HG02623 (cell line): Measurements from ENCODE around the gene FAM83F.
"Not testable (repeated sequence)": the region's sequence is repeated elsewhere in the genome, so short reads cannot be mapped to it uniquely, and the experiment has no call there.

ENCODE experiments used
- ATAC-seq: cut with Tn5 transposase; IDR thresholded peaks from one replicate; pipeline ENCODE4 v1.9.1; 2021; ENCODE audit warnings: moderate library complexity; ENCODE audit not compliant: unreplicated experiment

The FAM83F gene

DNA sequence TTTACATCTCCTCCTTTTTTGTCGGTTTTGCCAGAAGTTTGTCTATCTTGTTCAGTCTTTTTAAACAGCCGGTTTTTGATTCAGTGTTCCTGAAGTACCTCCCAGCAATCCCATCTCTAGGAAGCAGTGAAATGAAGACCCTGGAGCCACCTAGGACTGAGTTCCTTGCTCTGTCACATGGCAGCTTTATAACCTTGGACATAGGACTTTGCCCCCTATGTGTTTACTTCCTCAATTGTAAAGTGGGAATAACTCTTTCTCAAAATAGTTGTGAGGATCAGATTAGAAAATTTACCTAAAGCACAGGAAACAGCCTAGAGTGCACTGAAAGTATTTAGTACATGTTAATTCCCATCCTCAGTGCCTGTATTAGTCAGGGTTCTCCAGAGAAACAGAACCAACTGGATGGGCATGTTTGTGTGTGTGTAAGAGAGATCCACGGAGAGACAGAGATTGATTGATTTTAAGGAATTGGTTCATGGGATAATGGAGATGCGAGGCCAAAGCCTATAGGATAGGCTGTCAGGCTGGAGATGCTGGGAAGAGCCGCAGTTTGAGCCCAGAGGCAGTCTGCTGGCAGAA is 20.0 kb downstream of the FAM83F start:
- ATAC-seq = no peak

DNA sequence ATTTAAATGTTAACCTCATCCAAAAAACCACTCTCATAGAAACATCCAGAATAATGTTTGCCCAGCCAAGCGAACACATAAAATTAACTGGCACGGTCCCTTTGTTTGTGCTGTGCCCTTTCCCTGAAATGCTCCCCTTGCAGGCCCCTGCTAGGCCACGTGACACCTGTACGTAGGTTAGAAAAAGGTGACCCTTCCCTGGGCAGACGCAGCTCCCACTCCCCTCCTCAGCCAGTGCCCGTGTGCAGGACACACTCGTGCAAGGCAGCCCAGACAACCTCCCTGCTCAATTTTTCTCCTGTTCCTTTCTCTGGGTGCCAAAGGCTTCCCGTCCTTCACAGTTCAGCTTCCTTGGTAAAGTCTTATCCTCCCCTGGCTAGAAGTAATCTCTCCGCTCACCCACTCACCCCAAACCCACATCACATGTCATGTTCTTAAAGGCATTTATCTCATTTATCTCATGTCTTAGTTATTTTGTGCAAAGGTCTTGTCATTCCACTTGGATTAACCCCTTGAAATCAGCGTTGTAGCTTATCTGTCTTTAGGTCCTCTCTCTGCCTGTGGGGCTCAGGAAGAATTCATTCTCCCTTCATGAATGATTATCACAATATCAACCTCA is 20.7 kb downstream of the FAM83F start:
- ATAC-seq = no peak

- no peak for ATAC-seq
Measured at GRCh38 chr22:40018051-40018450, 23.3 kb downstream of the FAM83F start.

DNA sequence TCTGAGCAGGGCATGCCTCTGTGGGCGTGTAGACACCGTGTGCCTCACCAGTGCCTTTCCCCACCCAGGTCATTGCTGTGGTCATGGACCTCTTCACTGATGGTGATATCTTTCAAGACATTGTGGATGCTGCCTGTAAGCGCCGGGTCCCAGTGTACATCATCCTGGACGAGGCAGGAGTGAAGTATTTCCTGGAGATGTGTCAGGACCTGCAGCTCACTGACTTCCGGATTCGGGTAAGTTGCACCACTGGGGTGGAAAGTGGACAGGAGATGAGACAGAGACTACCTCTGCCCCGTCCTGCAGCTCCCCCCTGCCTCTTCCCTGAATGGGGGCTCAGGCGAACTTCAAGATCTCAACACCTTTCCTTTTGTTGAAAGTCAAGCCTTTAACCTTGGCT is 24.3 kb downstream of the FAM83F start:
- no peak for ATAC-seq

DNA sequence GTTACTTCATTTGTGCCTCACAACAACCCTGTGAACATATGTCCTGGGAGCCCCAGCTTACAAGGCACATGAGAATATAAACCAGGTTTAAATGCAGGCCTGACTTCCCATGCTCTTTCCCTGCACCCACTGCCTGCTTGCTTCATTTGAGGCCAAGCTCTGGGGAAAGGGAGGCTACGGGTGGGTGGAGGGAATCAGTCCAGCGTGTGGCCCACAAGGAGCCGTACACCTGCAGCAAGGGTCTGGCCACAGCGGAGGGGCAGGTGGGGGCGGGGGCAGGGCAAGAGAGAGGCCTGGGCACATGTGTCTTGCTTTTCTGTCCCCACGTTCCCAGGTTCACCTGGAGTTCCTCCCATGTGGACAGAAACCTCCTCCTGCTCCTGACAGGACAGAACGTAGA is 26.2 kb downstream of the FAM83F start:
- ATAC-seq = no peak

DNA sequence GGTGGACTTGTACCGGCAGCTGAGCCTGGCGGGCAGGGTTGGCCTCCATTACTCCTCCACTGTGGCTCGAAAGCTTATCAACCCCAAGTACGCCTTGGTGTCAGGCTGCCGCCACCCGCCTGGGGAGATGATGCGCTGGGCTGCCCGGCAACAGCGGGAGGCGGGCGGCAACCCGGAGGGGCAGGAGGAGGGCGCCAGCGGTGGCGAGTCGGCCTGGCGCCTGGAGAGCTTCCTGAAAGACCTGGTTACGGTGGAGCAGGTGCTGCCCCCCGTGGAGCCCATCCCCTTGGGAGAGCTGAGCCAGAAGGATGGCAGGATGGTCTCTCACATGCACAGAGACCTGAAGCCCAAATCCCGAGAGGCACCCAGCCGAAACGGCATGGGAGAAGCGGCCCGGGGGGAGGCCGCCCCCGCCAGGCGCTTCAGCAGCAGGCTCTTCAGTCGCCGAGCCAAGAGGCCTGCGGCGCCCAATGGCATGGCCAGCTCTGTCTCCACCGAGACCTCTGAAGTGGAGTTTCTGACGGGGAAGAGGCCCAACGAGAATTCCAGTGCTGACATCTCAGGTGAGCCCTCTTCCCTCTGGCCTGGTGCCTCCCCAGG is 26.7 kb downstream of the FAM83F start:
- no peak for ATAC-seq

DNA sequence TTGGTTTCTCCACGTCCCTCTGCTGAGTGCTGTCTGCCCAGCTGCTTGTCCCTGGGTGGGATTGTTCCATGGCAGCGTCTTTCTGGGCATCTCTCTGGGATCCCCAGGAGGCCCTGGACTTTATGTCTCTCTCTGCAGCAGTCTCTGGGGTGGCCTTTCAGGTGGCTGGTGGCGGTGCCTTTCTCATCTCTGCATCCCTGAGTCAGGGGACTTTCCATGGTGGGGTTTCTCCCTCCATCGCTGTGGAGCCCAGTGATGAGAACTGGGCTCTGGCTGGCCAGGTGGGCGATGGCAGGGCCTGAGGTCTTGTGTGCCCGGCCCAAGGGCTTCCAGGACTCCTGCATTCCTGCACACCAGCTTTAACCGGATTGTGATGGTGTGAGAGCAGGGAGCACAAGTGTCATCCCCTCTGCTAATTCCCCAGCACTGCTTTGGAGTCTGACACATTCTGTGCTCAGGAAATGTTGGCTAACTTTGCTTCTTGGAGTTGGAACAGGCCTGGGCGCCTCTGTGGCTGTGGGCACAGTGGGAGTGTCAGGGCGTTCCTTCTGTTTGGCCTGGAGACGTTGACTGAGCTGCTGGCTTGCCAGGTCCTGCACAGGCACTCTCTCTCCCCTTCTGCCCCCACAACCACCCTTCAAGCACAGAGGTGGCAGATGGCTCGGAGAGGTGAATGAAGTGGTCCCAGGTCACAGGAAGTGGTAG is 27.9 kb downstream of the FAM83F start:
- ATAC-seq = no peak

- no peak for ATAC-seq
Measured at GRCh38 chr22:40023341-40023841, 28.6 kb downstream of the FAM83F start.

DNA sequence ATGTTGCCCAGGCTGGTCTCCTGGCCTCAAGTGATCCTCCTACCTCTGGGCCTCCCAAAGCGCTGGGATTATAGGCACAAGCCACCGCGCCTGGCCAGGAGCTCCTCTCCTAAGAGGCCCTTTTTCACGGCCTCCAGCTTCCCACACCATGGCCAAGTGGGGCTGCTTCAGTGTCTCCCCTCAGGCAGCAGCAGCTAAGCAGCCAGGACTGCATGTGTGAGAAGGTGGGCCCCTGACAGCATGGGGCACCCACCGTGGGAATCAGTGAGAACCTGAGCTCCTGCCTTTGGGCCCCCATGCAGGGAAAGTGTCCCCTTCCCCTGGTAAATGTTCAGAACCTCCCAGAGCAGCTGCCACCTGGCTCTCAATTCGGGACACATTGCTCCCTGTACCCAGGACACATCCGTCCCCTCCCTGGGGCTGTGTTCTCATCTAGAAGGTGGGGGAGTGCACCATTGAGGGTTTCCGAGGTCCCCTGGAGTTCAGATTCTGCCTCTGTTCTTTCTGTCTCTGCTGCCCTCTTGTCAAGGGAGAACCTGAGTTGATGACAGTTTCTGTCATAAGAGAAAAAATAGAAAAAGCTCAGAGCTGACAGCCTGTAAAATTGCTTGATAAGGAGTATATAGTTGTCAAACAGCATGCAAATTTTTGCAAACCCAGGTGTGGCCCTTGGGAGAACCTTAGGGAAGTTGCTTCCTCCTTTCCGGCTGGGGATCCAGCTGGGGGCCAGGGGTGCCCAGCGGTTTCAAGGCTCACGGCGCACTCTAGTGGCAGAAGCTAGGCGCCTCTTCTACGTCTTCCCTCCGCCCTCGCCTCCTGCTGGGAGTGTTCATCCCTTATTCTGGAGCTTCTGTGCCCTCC is 29.7 kb downstream of the FAM83F start:
- no peak for ATAC-seq

DNA sequence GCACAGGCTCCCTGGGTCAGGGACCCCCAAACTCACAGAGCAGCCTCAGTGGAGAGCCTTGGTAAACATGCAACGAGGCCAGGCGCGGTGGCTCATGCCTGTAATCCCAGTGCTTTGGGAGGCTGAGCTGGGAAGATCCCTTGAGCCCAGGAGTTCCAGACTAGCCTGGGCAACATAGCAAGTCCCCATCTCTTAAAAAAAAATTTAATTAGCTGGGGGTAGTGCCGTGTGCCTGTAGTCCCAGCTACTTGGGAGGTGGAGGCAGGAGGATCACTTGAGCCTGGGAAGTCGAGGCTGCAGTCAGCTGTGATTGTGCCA is 30.3 kb downstream of the FAM83F start:
- ATAC-seq = not testable (repeated sequence)

- no peak for ATAC-seq
Measured at GRCh38 chr22:40025856-40026255, 31.1 kb downstream of the FAM83F start.

- no peak for ATAC-seq
Measured at GRCh38 chr22:40026641-40027040, 31.9 kb downstream of the FAM83F start.

GRCh38 chr22:40027191-40028097 is 32.7 kb downstream of the FAM83F start:
- ATAC-seq = no peak

DNA sequence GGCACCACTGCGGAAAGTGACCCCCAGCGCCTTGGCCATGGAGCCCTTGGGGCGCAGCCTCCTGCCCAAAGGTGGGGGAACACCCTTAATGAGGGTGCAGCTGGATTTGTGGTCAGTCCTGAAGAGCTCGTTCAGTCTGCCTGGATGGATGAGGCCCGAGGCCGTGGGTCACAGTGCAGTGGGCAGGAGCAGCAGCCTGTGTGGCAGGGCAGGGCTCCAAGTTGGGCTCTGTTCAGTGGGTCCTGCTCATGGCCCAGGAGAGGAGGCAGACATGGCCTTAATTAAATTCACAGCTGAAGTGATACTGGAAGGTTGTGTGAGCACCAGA is 33.3 kb downstream of the FAM83F start:
- no peak for ATAC-seq

DNA sequence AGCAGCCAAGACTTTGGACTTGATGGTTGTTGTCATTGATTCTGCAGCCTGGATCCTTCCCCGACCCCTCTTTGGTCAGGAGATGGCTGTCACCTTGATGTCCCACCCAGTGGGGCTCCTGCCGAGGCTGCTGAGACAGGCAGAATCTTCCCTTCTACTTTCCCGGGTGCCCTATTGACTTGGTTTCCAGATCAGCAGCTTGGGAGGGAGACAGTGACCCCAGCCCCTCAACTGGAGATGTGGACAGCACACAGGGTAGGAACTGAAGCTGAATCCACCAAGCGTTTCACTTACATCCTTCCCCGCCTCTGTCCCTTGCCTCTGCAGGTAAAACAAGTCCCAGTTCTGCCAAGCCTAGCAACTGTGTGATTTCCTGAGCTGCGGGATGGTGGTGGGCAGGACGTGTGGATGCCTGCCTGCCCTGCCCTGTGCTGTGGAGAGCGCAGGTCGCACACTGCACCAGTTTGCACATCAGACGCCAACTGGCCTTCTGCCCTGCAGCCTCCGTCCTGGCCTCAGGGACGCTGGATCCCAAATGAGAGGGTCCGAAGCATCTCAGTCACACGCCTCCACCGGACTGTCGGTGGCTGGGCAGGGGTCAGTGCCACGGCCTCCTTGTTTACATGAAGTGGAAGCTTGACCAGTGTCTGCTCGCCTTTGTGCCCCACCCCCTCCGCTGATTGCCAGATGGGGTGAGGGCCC is 34.6 kb downstream of the FAM83F start:
- ATAC-seq = no peak

DNA sequence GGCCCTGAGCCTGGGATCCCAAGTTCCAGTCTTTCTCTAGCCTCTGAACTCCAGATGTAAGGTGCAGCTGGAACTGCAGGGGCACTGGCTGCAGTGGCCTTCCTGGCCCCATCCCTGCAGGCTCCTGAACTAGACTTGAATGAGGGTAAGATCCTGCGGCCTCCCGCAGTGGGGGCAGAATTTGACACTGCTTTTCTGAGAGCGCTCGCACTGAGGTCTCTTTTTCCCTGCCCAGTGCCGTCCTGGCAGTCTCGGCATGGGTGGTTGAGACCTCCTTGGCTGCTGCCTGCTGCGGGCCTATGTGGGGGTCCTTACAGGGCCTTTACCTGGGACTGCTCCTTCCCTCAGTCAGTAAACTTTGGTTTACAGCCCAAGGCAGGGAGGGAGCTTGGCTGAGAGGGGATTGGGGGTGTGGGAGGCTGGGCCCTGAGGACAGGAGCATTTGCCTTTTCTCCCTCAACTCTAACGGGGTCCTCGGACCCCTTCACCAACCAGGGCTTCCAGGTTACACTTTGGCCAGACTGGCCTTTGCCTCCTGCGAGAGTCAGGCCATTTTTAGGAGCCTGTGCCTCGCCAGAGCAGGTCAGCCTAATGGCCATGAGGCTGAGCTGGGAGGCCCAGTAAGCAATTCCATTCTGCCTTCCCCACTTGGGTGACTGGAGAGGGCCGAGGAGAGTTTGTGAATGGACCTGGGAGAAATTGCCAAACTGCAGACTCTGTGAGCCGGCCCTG is 35.4 kb downstream of the FAM83F start:
- ATAC-seq = no peak

DNA sequence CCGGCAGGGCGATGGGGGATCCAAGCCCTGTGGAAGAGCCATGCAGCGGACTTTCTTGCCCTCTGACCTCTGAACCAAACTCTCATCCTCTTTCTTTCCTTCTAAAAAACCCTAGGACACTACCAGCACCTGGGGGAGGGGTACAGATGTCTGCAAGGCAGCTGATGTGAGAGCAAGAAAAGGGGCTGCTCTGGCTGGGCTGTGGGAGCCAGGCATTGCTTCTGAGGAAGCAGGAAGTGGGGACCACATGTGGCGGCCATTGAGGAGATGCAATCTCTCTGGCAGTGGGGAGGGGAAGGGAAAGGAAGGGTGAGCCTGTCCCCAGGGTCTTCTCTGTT is 36.0 kb downstream of the FAM83F start:
- ATAC-seq = no peak

DNA sequence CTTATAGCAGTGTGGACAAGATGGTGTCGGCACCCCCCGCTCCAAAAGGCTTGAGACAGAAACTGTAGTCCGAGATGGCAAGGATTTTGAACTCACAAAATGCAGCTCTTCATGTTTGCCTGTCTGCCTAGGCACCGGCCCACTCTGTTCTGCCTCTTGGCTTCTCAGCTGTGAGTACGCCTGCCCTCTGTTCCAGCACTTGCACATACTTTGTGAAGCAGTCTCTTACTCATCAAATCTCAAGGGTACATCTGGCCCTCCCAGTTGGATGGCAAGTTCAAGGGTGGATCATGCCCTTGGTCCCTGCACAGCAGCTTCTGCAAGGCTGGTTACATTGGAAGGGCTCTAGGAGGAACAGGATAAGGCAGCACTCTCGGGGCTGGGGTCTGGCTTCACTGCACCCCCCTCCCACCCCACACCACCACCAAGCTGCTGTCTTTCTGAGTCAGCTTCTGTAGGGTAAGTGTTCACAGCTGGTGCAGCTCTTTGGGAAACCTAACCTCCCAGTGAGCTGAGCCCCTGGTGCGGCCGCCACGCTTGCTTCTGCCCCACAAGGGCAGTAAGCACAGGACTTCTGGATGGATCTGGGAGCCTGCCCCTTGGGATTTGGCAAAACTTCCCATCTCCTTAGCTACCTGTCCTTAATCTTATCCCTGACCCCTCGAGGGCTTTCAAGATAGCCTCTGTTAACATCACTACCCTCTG is 37.2 kb downstream of the FAM83F start:
- no peak for ATAC-seq
